ENCODE results near the gene TUT1.
"Not testable (repeated sequence)": the region's sequence is repeated elsewhere in the genome, so short reads cannot be mapped to it uniquely, and the experiment has no call there.

TUT1 gene

DNA sequence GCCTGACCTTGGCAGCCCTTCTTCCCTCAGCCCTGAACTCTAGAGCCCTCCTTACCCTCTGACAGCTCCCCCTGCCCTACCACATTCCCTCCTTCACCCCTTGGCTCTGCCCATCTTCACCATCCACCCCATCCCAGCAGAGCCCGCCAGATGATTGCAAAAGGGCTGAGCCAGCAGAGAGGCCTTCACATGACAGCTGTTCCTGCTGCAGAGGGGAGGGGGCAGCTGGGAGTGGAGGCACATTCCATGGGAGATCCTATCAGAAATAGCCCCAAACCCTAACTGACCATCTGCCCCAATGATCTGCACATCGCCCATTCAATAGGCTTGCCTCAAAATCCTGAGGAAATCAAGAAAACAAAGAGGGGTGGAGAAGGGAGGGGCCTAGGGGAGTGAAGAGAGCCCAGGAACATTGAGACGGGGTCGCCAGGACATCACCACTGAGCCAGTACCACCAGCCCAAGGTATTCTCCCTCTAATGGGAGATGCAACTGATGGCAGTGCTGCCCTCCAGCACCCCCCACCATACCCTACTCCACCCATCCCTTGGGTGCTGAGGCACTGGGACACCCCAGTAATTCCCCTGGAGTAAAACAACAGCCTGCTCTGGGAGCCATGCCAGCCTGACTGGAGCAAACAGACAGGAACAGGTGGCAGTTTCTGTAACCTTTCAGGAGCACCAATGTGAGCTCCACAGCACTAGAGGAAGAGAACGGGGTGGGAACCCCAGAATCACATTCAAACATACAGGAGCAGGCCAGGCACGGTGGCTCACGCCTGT lies 36.7 kb downstream of the TUT1 start:
- no peak for DNase-seq

DNA sequence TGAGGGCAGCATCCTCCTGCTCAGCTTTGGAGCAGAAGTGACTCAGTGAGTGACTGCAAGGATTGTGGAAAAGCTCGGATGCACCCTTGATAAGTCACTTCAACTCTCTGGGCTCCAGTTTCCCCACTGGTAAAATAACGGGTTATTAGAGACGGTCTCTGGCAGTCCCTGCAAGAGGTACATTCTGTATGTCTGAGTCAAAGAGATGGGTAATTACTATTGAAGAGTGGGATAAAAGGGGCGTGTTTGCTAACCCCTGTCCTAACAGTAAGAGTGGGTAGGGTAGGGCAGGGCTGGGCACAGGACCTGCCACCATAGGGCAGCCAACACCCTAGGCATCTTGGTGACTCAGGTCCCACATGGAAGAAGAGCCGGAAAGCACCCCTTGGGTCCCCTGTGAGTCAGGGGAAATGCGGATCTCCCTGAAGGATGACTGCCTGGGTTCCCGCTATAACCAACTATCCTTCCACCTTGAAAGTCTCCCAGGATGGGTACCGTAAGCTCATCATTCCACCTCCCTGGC lies 37.4 kb downstream of the TUT1 start:
- DNase-seq: no peak

DNA sequence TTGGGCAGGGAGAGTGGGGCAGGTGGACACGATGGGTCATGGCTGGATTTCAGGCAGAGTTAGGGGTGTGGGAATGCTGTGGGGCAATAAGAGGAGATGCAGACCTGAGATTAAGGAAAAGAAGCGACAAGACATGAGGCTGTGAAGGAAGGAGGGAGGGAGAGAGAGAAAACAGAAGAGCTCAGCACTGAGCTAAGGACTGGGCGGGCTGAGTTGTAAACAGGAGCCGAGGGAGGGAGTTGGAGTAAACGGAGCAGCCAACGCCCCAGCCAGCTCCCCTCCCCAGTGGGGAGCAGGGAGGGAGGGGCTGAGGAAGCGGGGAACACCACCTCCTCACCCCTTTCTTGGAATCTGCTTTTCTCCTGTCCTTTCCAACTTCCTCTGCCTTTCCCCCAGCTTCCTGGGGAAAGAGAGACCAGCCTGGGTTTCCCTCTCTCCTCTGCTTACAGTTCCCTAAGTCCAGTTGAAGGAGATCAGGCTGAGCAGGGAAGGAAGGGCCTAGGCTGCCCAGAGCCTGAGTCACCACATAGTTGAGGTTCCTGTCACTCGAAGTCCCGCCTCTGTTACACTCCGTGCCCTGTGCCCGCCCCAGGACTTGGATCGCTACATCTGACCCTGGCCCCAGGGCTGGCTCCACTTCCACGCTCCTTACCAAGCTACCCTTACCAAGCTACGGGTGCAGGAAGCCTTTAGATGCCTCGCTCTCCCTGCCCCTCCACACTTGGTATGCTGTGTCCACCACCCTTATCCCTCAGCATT lies 38.1 kb downstream of the TUT1 start:
- no peak for DNase-seq

DNA sequence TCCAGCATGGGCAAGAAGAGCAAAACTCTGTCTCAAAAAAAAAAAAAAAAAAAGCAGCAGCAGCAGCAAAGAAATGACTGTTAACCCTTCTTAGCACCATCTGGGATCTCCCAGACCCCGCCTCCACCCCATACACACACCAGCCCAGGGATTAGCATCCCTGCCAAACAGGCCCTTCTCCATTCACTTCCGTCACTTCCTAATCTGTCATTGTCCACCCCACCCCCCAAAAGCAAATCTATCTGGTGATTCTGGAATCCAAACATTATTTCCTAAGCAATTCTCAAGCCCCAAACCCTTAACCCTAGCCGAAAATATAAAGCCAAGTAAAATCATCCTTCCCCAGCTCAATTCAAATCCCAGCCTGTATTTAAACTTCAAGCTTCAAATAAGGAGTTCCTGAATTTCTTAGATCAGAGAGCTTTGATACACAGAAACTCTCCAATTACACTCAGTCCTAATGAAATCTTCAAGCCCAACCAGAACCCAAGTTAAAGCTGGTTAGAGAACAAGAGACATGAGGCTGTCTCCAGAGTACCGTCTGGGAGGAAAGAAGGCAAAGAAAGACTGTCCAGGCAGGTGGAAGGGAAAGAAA lies 38.7 kb downstream of the TUT1 start:
- DNase-seq: no peak

DNA sequence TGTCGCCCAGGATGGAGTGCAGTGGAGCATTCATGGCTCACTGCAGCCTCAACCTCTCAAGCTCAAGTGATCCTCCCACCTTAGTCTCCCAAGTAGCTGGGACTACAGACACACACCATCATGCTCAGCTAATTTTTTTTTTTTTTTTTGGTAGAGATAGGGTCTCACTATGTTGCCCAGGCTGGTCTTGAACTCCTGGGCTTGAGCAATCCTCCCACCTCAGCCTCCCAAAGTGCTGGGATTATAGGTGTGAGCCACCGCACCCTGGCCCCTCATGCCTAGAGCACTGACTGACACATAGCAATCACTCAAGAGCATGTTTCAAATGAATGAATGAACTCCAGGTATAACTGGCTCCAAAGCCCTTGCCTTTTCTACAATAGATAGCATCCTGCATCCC lies 40.8 kb downstream of the TUT1 start:
- not testable (repeated sequence) for DNase-seq

DNA sequence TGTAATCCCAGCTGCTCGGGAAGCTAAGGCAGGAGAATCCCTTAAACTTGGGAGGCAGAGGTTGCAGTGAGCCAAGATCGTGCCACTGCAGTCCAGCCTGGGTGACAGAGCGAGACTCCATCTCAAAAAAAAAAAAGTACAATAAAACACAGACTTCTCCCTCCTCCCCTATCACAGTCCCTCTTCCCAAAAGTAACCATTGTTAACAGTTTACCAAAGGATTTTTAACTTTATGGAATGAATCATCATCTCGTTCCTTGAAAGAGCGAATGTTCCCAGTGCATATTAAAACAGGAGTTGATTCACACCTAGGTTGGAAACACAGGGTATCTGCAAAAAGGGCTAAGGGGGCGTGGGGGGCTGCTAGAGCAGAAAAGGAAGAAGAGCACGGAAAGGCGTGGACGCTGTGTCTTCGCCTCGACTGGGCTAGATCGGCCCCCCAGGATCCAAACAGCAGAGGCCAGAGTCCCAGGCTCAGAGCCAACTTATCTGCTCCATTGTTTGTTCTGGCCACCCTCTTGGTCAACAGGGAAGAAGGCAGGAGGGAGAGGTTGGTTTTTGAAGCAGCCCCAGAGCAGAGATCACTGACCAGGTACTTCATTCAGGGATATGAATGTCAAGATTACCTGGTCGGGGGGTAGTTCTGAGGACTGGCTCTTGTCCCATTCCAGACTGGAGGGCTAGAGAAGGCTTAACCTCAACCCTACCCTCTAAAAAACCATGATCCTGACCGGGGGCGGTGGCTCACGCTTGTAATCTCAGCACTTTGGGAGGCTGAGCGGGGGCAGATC lies 42.6 kb downstream of the TUT1 start:
- DNase-seq: no peak

DNA sequence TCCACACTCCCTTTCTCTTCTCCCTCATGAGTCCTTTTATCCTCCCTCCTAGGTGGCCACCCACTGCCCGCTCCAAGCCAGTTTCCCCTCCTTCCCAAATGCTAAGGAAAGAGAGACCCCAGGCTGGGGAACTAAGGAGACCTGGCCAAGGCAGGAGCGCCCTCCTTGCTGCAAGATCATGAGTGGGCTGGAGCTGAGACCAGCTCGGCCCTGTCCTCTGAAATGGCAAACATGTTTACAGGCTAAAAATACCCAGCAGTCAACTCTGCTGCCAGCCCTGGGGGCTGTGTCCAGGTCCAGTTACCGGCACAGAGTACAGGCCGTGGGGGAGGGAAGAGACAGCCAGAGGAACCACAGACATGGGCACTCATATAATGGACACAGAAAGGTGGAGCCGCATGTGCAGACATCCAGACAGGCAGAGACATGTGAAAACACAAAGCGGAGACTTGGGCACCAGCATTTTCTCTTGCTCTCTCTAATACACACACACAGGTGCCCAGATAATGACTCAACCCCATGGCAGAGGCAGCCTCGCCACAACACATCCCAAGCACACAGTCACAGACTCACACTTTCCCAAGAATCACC lies 43.5 kb downstream of the TUT1 start:
- no peak for DNase-seq

DNA sequence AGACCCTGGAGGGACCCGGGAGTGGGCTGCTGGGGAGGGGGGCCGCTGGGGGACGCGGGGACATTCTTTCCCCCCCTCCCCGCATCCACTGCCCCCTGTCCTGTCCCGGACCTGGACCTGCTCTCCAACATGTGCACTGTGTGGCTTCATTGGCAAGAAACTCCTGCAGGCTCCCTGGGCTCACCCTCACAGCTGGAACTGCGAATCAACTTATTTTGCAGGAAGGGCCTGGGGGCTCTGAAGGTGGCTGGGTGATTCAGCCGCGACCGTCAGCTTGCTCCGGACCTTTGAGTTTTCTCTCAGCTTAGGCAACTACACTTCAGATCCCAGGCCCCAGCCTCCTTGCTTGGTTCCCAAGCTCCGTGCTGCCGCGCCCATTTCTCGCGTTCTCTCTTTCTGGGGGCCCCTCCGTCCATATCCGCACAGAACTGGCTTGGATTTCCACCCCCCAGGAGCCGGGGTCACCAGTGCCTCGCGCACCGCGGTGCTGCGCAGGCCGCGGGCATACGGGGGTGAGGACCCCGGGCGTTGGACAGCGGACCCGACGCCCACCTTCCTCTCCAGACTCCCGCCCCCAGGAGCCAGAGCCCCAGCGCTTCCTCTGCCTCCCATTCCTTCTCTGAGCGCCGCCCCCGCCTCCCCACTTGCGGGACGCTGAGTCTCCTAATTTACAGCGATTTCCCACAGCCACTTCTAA lies 44.2 kb downstream of the TUT1 start:
- no peak for DNase-seq

DNA sequence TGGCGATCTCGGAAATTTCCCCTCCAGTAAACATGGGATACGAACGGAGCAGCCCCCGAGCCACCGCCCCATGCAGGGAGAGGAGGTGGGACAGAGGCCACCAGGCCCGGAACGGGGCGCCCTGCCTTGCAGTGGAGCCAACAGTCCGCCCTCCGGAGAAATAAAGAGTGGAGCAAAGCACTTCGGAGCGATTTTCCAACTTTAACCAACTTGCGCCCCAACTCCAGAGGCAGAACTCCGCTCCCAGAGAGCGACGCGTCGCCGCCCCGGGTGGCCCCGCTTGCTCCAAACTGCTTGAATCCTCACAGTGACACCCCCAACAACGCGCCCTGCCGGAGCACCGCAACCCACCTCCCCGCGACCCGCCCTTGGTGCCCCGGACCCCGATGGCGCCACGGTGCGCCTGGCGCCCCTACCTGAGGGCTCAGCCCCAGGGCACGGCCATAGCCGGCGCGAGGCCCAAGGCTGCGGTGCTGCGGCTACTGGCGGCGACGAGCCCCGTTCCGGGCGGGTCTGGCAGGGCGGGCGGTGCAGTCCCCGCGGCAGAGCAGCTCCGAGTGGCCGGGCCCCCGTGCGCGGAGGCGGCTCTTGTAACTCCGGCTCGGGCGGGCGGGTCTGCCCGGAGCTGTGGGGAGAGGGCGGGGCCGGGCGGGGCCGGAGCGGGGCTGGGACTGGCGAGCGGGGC lies 44.9 kb downstream of the TUT1 start, which contains the start of gene AHNAK:
Gene AHNAK, minus strand, starts transcription at position 563 of the 685 bp plus-strand sequence. CDS start 10,708 bp downstream, outside the sequence.
- no peak for DNase-seq

DNA sequence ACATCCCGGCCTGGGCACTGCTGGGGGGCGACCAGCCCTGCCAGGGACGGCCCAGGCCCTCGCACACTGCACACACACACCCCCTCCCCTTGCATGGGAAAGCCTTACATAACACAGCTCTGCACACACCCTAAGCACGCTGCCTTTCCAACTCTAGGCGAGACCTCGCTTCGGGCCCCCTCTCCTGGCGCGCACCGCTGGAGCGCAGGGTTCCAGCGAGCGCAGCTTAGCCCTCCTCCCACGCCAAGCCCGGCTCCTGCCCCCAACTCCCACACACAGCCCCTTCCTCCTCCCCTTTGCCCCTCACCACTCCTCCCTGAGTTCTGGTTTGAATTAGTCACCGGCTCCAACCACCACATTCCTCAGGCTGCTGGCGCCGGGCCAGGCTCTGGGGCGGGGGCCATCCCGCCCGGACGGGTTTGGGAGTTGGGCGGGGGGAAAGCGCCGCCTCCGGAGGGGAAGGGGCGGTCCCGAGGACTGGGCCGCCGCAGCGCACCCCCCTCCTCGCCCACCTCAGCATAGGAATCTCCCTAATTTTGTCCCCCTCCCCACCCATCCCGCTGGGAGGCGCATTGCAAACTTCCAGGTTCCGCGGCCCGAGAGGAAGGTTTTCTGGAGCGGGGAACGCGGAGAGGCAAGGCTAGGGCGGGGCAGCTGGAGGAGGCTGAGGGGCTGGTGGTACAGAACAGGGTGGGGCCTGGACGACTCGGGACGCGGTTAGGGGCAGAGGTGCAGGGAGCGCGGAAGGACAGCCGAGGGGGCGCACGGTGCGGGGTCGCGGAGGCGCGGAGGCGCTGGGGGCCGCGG lies 45.7 kb downstream of the TUT1 start:
- no peak for DNase-seq

DNA sequence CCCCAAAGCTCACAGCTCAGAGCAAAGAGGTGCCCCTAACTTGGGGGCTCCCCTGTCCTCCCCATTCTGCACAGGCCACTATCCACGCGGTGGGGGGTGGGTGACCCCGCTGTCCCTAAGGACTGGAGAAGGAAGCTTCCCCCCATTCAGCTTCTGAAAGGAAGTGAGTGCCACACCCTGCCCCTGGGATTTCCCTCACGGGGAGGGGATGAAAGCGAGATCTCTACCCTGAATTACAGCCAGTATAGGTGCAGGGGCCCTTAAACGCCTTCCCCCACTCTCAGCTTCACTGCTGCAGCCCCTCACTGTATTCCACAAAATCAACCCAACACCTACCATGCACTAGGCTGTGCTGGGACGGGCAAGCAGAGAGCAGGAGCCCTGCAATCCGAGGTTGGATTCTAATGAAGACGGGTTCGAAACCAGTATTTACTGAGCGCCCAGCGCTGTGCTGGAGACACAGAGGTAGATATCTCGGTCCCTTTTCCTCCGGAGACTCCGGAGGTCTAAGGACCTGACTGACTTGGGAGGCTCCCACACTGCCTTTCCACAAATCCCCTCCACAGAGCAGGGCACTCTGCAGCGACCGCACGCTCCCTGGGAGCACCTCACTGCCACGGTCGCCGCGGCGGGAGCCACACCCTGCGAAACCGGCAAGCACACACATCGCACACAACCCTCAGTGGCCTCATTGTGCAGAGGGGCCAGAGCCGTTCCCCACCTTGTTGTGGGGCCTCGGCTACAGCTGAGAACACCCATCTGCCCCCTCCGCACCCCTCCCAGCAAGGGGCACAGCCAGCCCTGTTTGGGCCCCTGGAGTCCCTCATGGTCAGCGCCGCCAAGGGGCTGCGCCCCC lies 46.5 kb downstream of the TUT1 start:
- no peak for DNase-seq

DNA sequence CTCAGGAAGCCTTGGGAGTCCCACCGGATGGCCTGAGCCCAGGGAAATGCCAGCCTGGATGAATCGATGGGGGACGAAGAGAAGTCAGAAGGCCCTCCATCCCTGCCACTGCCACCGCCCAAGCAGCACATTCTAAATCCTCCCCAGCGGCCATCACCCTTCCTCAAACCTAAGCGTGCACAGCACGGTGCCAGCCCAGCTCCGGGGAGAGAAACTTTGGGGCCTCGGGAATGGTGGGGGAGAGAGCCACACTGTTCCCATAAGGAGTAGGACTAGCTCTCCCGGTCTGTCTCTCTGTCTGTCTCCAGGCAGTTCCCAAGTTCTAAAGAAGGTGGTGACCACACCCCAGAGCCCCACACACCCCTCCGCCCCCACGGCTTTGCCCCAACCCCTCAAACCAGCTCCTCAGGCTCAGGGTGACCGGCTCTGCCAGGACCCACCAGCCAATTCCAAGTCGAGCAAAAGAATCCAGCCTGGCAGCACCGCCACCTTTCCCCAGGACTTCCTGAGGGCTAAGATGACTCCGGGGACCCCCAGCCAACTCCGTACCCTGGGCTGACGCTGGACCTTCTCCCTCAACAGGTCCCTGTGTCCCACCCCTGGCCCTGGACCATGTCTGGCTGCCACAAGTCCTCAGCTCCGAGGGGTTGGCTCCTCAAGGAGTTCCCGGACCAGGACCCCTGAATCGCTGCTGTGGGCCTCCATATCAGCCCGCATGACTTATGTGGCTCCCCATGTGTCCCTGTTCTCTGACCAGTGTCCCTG lies 47.5 kb downstream of the TUT1 start:
- DNase-seq: no peak

DNA sequence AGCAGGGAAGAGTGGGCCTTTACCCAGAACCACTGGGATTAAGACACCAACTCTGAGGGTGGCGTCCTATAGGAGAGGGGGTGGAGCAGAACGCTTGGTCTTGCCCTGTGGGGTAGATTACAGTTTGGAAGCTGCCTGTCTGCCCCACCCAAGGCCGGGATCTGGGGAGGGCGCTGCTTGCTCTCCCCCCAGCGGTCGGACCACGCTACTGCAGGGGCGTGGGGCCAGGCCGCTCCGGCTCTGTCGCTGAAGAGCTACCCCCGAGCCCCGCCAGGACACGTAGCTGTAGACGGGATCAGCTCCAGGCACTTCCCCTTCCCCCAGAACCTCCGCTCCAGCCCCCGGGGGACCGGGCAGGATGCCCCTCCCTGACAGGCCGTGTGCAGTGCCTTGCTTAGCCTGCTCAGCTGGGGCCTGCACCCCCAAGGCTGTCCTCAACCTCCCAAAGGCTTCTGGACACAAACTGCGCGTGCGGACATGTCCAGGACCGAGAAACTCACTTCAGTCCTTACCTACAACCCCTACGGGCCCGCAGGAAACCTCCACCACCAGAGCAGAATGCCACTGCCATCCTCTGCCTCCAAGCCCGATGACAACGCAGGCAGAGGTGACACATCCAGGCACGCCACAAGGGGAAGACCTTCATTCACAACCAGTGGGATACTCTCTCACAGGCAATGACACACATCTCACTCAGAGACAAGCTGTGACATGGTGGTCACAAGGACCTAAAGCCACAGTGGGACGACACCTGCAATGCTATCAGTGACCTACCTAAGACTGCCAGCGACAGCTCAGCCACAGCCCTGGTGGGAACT lies 48.4 kb downstream of the TUT1 start:
- DNase-seq: no peak

DNA sequence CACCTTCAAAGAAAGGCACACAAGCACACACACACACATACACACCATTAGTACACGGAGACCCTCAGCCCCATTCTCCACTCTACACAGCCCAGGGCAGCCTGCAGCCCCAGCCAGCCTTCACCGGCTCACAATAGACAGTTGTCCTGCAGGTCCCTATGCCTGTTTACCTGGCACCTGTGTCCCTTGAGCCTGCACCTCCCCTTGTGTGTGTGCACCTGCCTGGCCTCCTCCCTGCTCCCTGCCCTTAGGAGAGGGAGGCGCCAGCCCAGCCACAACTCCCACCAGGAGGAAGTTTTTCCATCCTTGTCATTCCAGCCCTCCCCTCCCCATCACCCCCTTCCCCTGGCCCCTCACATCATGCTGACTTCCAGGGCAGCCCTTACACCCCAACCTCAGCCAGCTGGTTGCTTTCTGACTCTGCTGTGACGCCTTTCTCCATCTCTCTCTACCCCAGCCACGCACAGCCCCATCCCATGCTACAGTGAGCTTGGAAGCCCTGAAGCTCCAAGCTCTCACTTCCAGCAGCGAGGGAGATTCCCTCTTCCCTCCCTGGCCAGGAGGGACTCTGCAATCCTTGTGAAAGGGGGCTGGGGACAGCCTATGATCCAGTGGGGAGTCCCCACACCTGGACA lies 49.1 kb downstream of the TUT1 start:
- DNase-seq: no peak

DNA sequence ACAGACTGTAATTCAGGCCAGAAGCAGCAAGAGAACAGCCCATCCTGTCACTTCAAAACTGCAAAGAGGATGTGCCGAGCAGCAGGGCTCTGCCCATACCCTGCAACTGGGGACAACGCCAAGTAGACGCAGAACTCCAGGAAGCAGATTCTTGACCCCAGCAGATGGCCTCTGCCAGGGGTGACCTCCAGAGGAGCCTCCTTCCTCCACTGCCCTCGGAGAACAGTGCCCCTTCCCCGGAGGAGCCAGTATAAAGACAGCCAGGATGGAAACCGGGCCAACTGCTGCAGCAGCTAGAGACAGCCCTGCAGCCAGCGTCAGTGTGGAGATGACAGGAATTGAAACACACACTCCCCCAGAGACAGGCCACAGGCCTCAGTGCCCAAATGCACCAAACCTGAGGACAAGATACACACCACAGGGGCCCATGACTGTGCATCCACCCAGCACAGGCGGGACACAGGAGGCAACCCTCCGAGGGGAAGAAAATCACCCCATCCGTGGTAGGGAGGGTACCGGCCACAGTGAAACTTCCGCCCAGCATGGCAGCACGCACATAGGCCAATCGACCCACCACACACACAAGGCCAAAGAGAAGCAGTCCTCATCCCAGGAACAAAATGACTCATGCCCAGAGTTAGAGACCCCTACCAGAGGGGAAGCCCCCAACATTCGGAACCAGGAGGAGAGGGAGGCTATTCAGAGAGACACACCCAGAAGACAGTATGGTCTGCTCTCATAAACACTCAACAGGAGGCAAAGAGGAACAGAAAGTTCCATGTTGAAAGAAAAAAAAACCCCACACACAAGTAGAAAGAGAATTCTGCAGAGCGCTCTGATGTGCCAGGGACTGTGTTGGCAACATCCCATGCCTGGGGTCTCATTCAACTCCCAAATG lies 50.3 kb downstream of the TUT1 start:
- no peak for DNase-seq

Data from NCI-H2081 treated with DMSO at 0.1 percent for 48 hours (cell line).